GM06990 (cell line): Measurements from ENCODE around the gene LUC7L3.

Experiments used
- DNase-seq: peaks from one replicate; pipeline ENCODE4 v3.0.0-alpha.2; 2011; ENCODE audit not compliant: insufficient read length; ENCODE audit errors: extremely low read depth
- H3K27me3 ChIP-seq: replicated peaks from 2 replicates; pipeline ENCODE4 v1.6.0; 2011; ENCODE audit warnings: low read length; ENCODE audit not compliant: control insufficient read depth, insufficient read depth
- H3K36me3 ChIP-seq: 2 replicates; pipeline ENCODE4 v1.5.1; 2011; ENCODE audit warnings: low read length; ENCODE audit not compliant: control insufficient read depth, insufficient read depth
- H3K4me3 ChIP-seq: replicated peaks from 2 replicates; pipeline ENCODE4 v1.5.1; 2011; ENCODE audit warnings: low read depth, mild to moderate bottlenecking, control low read depth, low read length
- TF ChIP-seq, protein P1 (sequence below): IDR thresholded peaks from 2 replicates; pipeline ENCODE4 v1.5.1; 2011; ENCODE audit warnings: low read length, control low read depth, mild to moderate bottlenecking, inconsistent platforms; ENCODE audit not compliant: insufficient read depth, poor library complexity, severe bottlenecking

The LUC7L3 gene

GRCh38 chr17:50749245-50749644 is 29.8 kb downstream of the LUC7L3 start:
- no peaks in the 10 kb centered on the region for H3K27me3 ChIP-seq
- no peak for DNase-seq
- H3K4me3 ChIP-seq: no peak overlapping the region
- TF ChIP-seq, protein P1, sequence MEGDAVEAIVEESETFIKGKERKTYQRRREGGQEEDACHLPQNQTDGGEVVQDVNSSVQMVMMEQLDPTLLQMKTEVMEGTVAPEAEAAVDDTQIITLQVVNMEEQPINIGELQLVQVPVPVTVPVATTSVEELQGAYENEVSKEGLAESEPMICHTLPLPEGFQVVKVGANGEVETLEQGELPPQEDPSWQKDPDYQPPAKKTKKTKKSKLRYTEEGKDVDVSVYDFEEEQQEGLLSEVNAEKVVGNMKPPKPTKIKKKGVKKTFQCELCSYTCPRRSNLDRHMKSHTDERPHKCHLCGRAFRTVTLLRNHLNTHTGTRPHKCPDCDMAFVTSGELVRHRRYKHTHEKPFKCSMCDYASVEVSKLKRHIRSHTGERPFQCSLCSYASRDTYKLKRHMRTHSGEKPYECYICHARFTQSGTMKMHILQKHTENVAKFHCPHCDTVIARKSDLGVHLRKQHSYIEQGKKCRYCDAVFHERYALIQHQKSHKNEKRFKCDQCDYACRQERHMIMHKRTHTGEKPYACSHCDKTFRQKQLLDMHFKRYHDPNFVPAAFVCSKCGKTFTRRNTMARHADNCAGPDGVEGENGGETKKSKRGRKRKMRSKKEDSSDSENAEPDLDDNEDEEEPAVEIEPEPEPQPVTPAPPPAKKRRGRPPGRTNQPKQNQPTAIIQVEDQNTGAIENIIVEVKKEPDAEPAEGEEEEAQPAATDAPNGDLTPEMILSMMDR: no peak
- peaks cover 21% of the 10 kb centered on the region for H3K36me3 ChIP-seq

DNA sequence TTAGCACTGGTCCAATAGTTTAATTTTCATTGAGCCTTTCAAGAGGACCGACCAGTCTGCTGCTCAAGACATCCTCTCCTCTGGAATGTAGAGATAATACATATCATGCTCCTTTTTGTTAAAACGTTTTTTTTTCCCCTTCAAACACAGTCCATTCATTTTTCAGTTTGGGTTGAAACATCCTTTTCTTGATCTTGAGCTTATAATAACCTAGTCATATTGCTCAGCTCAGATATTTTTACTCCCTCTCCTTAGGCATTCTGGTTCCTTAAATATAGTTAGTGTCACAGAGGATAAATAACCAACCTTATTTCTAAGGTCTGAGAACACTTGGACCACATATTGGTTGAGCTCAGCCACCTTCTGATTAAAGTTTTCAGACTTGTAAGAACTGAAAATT is 35.1 kb downstream of the LUC7L3 start:
- TF ChIP-seq, protein P1: no peak
- DNase-seq: no peak
- Histone ChIP-seq H3K36me3 (peaks cover 7% of the 10 kb centered on the region), H3K27me3 (no peaks in the 10 kb centered on the region), H3K4me3 (no peak overlapping the region)

DNA sequence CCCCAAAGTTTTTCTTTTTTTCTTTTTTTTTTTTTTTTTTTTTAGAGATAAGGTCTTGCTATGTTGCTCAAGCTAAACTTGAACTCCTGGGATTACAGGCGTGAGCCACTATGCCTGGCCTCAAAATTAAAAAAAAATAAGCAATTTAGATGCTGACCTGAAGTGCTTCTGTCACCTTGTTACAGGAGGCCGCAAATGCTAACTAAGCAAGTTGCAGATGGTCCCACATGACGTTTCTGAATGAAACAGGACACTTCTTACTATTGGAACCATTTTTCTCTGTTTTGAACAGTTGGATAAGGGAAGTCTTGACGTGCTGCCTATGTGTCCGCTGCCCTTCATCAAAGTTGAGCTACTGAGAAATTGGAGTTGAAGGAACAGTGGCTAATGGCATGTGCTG is 39.1 kb downstream of the LUC7L3 start:
- H3K4me3 ChIP-seq: no peak overlapping the region
- H3K36me3 ChIP-seq: no peaks in the 10 kb centered on the region; the same call in 1 of the 2 replicates
- DNase-seq: no peak
- no peaks in the 10 kb centered on the region for H3K27me3 ChIP-seq
- TF ChIP-seq, protein P1: no peak

GRCh38 chr17:50758989-50759544 is 39.7 kb downstream of the LUC7L3 start:
- H3K4me3 ChIP-seq: no peak overlapping the region
- H3K36me3 ChIP-seq: no peaks in the 10 kb centered on the region; the same call in 1 of the 2 replicates
- H3K27me3 ChIP-seq: no peaks in the 10 kb centered on the region
- TF ChIP-seq, protein P1: no peak
- no peak for DNase-seq

GRCh38 chr17:50762177-50762576 is 42.8 kb downstream of the LUC7L3 start:
- H3K4me3 ChIP-seq: no peak overlapping the region
- H3K27me3 ChIP-seq: no peaks in the 10 kb centered on the region
- no peak for DNase-seq
- TF ChIP-seq, protein P1: no peak
- H3K36me3 ChIP-seq: no peaks in the 10 kb centered on the region

- TF ChIP-seq, protein P1: no peak
- H3K27me3 ChIP-seq: no peaks in the 10 kb centered on the region
- no peaks in the 10 kb centered on the region for H3K36me3 ChIP-seq
- no peak overlapping the region for H3K4me3 ChIP-seq
- no peak for DNase-seq
Observed at GRCh38 chr17:50763716-50764475, 44.5 kb downstream of the LUC7L3 start.
